ENCODE results near the gene FLG.
A peak's percentile ranks its signal among the peaks of the same experiment; 100 is the strongest.
"Not testable (repeated sequence)": the region's sequence is repeated elsewhere in the genome, so short reads cannot be mapped to it uniquely, and the experiment has no call there.

FLG gene

DNA sequence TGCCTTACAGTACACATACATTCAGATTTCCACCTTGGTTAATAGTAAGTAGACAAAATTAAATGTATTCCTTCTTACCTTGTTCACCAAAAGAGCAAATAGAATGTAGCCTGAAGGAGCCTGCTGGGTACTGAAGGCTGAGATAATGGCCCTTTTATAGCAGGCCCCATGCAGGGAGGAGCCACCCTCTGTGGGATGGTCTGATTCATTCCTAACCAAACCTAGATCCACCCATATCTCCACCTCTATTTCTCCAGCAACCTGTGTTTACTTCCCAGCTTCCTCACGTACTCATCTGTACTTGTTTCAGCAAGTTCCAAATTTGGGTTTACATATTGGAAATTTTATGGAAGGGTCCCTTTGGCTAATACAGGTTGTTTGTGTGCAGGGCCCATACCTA, at the start of gene FLG:
TSS of gene FLG (minus strand) at position 129 of the 400 bp plus-strand sequence. CDS start 9,783 bp downstream, outside the sequence.
- no peak for DNase-seq (ENCODE audit: low read depth)

DNA sequence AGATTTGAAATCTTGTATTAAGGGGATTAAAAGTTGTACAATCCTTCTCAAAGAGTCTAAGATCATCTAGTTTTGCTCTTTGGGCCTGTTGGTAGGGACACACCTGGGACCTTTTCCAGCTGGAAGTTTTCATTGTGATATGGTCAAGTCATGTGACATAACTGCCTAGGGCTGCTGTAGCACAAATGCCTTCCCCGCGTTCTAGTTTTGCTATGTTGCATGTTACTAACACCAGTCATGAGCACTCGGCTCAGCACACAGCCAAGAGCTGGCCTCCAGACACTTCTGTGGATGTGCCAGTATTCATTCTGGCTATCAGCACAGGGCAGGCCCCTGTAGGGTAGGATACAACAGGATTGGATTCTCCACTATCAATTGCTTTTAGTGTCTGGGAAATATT, 49.4 kb upstream of the FLG start:
- DNase-seq (ENCODE audit: low read depth), result no peak

DNA sequence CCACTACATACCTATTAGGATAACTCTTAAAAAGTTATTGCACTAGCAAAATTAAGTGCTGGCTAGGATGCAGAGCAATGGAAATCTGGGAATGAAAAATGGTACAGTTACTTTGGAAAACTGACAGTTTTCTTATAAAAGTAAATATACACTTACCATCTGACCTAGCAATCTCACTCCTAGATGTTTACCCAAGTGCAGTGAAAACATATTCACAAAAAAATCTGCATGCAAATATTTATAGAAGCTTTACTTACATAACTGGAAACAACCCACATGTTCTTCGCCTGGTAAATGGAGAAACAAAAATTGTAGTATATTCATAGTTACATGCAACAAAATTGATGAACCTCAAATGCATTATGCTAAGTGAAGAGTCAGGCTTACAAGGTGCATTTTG, 47.6 kb upstream of the FLG start:
- no peak for DNase-seq (ENCODE audit: low read depth)

DNA sequence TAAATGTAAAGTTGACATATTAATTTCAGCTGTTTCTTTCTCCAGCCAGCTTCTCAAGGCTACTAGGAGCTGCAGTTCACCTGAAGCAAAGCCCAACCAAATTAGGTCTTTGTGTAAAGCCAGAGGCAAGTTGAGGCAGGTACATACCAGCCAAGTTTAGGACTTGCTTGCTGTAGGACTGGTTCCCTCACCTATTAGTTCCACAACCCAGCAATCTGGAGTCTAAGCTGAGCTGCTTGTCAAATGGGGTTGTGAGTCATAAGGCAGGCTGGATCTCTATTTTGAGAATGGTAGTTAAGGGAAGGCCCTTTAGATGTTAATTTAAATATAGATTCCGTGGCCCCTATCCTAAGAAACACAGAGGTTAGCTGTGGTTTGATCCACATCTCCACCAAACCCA, 42.4 kb upstream of the FLG start:
- no peak for DNase-seq (ENCODE audit: low read depth)

DNA sequence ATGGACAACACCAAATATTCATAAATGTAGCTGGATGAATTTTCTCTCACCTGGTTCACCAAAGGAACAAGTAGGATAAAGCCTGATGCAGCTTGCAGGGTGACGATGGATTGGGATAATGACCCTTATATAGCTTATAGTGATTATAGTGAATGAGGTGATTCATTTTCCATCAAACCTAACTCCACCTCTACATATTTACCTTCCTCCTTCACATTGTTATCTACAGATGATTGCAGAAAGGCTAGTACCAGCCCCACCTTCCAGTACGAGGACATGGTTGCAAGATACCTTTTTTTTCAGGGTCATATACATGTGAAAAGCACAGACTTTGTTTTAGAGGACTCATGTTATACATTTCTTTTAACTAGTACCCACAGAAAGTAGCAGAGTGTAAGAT, 34.9 kb upstream of the FLG start, which contains the start of gene FLG2:
TSS of gene FLG2 (minus strand) at position 101 of the 400 bp plus-strand sequence. CDS start 1,122 bp downstream, outside the sequence.
- DNase-seq (ENCODE audit: low read depth), result no peak

DNA sequence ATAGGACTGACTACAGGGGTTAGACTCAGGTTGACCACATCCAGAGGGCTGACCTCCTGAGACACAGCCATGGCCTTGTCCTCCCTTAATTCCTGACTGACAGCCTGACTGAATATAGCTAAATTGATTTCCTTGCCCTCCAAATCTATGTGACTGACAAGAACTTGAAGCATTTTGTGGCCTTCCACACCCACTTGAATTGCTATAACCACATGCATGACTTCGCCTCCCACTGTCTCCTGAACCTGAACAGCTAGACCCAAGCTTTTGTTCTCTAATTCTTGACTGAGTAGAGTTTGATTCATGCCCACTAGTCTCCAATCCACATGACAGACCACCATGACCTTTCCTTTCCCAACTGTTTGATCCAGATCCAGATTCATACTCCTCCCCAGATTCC, 31.7 kb upstream of the FLG start:
- no peak for DNase-seq (ENCODE audit: low read depth)

DNA sequence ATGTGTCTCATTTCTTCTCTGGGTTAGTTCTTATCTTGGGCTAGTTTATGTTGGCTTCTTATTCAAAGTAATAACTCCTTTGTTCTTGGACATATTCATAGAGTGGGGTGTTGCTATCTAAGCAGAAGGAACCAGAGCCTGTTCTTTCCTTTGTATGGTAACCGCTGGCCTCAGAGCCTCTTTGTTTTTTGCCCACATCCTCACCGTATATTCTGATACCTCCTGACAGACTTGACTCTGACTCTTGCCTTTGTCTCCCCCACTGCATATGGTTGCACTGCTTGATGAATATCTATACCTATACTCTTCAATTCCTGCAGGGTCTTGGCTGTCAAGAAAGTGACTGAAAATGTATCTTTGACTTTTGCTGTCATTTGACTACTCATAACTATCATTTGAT, 24.6 kb upstream of the FLG start:
- no peak for DNase-seq (ENCODE audit: low read depth)

DNA sequence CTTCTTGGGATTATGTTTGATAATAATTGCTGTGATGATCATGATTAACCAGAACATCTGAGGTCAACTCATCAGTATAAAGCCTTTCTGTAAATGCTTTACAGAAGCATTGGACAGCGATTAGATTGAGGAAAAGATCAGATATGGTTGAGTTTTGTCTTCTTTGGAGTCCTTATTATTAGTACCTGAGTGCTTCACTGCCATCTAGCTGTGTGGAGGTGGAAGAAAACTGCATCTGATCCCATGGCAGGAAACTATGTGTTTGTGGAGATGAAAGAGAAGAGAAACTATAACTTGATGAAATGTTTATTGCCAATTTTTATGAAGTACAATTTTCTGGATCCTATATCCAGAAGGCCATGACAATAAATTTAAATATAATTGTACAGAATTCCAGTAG, 23.4 kb upstream of the FLG start:
- DNase-seq (ENCODE audit: low read depth), result no peak

DNA sequence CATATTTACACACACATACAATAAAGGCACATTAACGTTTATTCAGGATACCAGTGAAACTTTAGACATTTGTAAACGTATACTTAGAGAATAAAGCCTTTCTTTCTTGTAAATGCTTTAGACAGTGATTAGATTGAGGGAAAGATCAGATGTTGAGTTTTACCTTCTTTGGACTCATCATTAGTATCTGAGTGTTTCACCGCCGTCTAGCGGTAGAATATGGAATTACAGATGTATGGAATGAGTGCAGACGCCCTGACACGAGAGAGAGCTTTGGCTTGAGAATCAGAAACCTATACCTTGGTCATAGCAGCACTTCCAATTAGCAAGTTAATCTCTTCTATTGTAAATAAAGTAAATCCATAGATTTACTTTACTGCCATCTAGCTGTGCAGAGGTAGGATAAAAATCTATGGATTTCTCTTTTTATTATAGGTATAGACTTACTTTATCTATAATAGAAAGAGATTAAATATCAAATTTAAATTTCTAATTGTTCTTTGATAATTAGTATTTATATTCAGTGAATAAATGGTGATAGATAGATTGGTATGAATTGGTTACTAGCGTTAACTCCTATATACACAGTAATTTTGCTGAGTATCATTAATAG, 22.2 kb upstream of the FLG start:
- peak; percentile 41 for DNase-seq (ENCODE audit: low read depth)

DNA sequence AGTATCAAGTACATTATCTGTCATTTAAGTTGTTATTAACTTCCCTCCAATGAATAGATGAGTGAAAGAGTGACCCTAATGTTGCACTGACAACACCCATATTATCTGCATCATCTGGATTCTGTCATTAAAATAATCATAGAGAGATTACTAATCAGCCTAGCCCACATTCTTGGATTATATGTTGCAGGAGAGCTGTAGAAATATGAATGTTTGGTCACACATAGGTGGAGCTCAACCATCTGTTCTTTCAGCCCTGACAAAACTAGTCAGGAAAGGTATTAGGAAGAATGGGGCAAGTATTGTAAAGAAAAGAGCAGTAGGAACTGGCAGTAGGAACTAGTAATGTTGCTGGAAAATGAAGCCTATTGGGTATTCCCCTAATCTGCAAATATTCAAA, 19.4 kb upstream of the FLG start:
- no peak for DNase-seq (ENCODE audit: low read depth)

DNA sequence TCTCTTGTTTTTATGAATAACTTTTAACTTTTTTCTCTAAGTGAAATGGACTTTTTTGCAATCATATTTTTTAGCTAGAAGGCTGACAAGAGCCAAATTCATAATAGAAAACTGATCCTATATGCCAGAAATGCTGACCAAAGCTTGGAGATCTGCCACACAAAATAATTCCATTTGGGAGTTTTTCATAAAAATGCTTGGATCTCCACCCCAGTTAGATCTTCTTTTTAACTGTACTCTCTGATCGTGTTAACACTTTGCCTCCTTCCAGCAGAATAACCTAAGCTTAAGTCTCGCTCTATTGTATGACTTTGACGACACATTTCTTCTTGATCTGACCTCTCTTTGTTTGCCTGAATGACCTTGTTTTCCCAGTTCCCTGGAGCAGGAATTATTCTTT, 18.0 kb upstream of the FLG start:
- DNase-seq (ENCODE audit: low read depth), result no peak

DNA sequence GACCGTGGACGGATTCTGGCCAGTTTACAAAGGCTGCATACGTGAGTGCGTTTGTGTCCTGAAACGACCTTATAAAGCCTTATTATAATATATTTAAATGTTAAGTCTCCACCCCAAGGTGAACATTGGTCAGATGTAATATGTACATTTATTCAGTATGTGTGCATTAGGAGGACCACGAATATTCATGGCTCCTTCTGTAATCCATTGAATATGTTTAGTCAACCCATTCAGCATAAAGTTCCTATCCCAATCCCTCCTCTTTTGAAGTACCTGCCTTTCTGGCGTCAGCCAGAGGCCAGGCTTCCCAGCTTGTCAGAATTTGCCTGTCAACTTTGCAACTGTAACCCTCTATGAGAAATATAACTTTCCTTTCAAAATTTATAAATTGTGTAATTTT, 10.4 kb upstream of the FLG start:
- no peak for DNase-seq (ENCODE audit: low read depth)

DNA sequence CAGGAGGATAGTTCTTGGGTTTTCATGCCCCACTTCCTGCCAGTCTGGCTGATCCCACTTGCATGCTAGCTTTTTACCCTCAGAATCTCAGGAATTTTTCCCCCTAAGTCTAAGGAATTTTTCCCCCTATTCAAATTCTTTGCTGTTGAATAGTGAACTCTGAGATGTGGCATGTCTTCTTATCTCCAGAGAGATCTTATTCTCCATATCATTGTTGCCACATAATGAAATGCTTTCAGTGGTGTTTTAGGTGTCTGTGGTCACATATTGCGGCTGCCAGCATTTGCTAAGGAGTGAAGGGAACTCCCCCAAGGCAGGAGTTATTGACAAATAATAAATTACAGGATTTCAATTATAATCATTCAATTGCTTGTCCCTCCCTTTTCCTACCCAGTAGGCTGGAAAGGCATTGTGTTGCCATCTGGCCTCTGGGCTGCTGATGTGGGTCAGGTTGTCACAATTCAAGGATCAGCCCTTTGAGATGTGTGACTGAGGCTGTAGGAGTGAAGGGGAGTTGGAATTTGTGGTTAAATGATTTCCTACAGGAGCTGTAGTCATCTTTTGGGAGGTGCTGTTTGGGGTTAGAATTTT, 3.9 kb upstream of the FLG start:
- DNase-seq (ENCODE audit: low read depth), result no peak

DNA sequence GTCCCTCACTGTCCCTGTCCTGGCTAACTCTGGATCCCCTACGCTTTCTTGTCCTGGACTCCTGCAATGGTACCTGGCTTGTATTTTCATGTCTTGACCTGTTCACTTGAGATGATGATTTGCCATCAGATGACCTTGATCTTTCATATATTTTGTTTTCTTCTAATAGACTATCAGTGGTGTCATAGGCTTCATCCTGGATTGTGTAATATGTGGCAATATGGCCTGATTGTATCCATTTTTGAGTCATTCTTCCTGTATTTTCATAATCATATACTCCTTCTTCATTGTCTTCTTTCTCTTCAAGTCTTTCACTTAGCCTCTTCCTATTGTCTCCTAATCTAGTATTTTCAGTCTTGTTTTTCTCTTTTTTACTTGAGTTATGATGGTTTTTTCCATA, 11.1 kb downstream of the FLG start:
- DNase-seq (ENCODE audit: low read depth), result no peak

DNA sequence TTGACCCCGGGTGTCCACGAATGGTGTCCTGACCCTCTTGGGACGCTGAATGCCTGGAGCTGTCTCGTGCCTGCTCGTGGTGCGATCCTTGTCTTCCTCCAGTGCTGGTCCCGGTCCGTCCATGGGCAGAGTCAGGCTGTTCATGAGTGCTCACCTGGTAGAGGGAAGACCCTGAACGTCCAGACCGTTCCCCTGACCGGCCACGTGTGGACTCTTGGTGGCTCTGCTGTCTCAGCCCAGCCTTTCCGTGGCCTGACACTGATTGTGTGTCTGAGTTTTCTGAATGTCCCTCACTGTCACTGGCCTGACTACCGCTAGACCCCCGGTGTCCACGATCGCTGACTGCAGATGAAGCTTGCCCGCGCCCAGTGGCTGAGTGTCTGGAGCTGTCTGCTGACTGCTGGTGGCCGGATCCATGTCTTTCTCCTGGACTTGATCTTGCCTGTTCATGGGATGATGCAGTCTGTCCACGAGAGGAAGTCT, 11.7 kb downstream of the FLG start:
- no peak for DNase-seq (ENCODE audit: low read depth)

DNA sequence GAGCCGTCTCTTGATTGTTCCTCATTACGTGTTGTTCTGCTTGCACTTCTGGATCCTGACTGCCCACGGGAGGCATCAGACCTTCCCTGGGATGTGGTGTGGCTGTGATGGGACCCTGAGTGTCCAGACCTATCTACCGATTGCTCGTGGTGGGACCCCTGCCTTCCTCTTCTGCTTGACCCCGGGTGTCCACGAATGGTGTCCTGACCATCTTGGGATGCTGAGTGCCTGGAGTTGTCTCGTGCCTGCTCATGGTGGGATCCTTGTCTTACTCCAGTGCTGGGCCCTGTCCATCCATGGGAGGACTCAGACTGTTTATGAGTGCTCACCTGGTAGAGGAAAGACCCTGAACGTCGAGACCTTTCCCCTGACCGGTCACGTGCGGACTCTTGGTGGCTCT, 12.9 kb downstream of the FLG start:
- DNase-seq (ENCODE audit: low read depth), result not testable (repeated sequence)

DNA sequence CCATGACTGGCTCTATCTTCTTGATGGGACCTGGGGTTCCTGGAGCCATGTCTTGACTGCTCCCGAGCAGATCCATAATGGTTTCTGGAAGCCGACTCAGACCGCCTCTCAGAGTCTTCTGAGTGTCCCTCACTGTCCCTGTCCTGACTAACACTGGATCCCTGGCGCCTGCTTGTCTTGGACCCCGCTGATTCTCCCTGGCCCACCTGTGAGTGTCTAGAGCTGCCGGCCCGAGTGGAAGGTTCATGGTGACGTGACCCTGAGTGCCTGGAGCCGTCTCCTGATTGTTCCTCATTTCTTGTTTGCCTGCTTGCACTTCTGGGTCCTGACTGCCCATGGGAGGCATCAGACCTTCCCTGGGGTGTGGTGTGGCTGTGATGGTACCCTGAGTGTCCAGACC, 15.1 kb downstream of the FLG start:
- no peak for DNase-seq (ENCODE audit: low read depth)

DNA sequence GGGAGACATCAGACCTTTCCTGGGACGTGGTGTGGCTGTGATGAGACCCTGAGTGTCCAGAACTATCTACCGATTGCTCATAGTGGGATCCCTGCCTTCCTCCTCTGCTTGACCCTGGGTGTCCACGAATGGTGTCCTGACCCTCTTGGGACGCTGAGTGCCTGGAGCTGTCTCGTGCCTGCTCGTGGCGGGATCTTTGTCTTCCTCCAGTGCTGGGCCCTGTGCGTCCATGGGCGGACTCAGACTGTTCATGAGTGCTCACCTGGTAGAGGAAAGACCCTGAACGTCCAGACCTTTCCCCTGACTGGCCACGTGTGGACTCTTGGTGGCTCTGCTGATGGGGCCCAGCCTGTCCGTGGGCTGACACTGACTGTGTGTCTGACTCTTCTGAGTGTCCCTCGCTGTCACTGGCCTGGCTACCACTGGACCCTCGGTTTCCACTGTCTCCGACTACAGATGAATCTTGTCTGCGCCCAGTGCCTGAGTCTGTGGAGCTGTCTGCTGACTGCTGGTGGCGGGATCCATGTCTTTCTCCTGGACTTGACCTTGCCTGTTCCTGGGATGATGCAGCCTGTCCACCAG, 15.6 kb downstream of the FLG start:
- not testable (repeated sequence) for DNase-seq (ENCODE audit: low read depth)

DNA sequence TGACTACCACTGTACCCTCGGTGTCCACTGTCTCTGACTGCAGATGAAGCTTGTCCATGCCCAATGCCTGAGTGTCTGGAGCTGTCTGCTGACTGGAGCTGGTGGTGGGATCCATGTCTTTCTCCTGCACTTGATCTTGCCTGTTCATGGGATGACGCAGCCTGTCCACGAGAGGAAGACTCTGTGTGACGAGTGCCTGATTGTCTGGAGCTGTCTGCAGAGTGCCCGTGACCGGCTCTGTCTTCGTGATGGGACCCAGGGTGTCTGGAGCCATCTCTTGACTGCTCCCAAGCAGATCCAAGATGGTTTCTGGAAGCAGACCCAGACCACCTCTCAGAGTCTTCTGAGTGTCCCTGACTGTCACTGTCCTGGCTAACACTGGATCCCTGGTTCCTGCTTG, 16.3 kb downstream of the FLG start:
- DNase-seq (ENCODE audit: low read depth), result not testable (repeated sequence)

DNA sequence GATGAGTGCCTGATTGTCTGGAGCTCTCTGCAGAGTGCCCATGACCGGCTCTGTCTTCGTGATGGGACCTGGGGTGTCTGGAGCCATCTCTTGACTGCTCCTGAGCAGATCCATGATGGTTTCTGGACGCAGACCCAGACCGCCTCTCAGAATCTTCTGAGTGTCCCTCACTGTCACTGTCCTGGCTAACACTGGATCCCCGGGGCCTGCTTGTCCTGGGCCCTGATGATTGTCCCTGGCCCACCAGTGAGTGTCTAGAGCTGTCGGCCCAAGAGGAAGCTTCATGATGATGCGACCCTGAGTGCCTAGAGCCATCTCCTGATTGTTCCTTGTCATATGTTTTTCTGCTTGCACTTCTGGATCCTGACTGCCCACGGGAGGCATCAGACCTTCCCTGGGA, 17.1 kb downstream of the FLG start:
- not testable (repeated sequence) for DNase-seq (ENCODE audit: low read depth)

DNA sequence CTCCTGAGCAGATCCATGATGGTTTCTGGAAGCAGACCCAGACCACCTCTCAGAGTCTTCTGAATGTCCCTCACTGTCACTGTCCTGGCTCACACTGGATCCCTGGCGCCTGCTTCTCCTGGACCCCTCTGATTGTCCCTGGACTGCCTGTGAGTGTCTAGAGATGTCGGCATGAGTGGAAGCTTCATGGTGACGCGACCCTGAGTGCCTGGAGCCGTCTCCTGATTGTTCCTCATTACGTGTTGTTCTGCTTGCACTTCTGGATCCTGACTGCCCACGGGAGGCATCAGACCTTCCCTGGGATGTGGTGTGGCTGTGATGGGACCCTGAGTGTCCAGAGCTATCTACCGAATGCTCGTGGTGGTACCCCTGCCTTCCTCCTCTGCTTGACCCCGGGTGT, 18.9 kb downstream of the FLG start:
- DNase-seq (ENCODE audit: low read depth), result not testable (repeated sequence)

DNA sequence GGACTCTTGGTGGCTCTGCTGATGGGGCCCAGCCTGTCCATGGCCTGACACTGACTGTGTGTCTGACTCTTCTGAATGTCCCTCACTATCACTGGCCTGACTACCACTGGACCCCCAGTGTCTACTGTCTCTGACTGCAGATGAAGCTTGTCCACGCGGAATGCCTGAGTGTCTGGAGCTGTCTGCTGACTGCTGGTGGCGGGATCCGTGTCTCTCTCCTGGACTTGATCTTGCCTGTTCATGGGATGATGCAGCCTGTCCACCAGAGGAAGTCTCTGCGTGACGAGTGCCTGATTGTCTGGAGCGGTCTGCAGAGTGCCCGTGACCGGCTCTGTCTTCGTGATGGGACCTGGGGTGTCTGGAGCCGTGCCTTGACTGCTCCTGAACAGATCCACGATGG, 20.3 kb downstream of the FLG start:
- DNase-seq (ENCODE audit: low read depth), result not testable (repeated sequence)

DNA sequence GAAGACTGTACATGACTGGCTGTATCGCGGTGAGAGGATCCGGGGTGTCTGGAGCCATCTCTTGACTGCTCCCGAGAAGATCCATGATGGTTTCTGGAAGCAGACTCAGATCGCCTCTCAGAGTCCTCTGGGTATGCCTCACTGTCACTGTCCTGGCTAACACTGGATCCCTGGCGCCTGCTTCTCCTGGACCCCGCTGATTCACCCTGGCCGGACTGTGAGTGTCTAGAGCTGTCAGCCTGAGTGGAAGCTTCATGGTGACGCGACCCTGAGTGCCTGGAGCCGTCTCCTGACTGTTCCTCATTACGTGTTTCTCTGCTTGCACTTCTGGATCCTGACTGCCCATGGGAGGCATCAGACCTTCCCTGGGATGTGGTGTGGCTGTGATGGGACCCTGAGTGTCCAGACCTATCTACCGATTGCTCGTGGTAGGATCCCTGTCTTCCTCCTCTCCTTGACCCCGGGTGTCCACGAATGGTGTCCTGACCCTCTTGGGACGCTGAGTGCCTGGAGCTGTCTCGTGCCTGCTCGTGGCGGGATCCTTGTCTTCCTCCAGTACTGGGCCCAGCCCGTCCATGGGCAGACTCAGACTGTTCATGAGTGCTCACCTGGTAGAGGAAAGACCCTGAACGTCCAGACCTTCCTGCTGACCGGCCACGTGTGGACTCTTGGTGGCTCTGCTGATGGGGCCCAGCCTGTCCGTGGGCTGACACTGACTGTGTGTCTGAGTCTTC, 21.7 kb downstream of the FLG start:
- DNase-seq (ENCODE audit: low read depth), result not testable (repeated sequence)
